Activated CD4-positive, CD25-positive, alpha-beta regulatory T cell (primary cell): ENCODE results near the gene USP36.
"Not testable (repeated sequence)": the region's sequence is repeated elsewhere in the genome, so short reads cannot be mapped to it uniquely, and the experiment has no call there.

Experiments used
- DNase-seq, 4 experiments: peaks; one replicate each; lab custom pipeline; 2025; lab: John Stamatoyannopoulos, UW

Gene USP36

GRCh38 chr17:78872486-78872885 lies 31.9 kb upstream of the USP36 start:
- DNase-seq = no peak

- DNase-seq = no peak
Observed at GRCh38 chr17:78870621-78871020, 30.0 kb upstream of the USP36 start.

- no peak for DNase-seq
Observed at GRCh38 chr17:78868391-78868790, 27.8 kb upstream of the USP36 start.

GRCh38 chr17:78867046-78867445 lies 26.4 kb upstream of the USP36 start:
- not testable (repeated sequence) for DNase-seq

- peak; percentile 19 to 57 (median 31) for DNase-seq
Observed at GRCh38 chr17:78865682-78866390, 25.2 kb upstream of the USP36 start.

- no peak for DNase-seq
Observed at GRCh38 chr17:78864117-78864516, 23.5 kb upstream of the USP36 start.

- DNase-seq = no peak
Observed at GRCh38 chr17:78862073-78863023, 21.7 kb upstream of the USP36 start.

GRCh38 chr17:78861229-78861628 lies 20.6 kb upstream of the USP36 start:
- no peak for DNase-seq

- no peak for DNase-seq
Observed at GRCh38 chr17:78859051-78859450, 18.4 kb upstream of the USP36 start.

- DNase-seq = no peak
Observed at GRCh38 chr17:78857266-78857665, 16.7 kb upstream of the USP36 start.

GRCh38 chr17:78855561-78856165 lies 15.0 kb upstream of the USP36 start:
- no peak for DNase-seq

- DNase-seq = no peak
Observed at GRCh38 chr17:78854508-78854907, 13.9 kb upstream of the USP36 start.

- DNase-seq = no peak
Observed at GRCh38 chr17:78853926-78854394, 13.3 kb upstream of the USP36 start.

GRCh38 chr17:78852709-78853121 lies 12.1 kb upstream of the USP36 start:
- no peak for DNase-seq

- DNase-seq = no peak
Observed at GRCh38 chr17:78849026-78849425, 8.4 kb upstream of the USP36 start.

GRCh38 chr17:78847052-78847451 lies 6.4 kb upstream of the USP36 start:
- DNase-seq = no peak

GRCh38 chr17:78844301-78845005 lies 3.8 kb upstream of the USP36 start:
- DNase-seq = no peak

- peak in 3 of 4 experiments; percentile 16 to 38 (median 19) for DNase-seq
Observed at GRCh38 chr17:78842881-78843565, 2.4 kb upstream of the USP36 start.

GRCh38 chr17:78840530-78840779 lies 159 bp downstream of the USP36 start:
- DNase-seq = peak in 1 of 4 experiments; percentile 55

- DNase-seq = peak in 3 of 4 experiments; percentile 27 to 55 (median 41)
Observed at GRCh38 chr17:78839762-78840529, 668 bp downstream of the USP36 start.
